ENCODE results near the gene PDK1.

DNA sequence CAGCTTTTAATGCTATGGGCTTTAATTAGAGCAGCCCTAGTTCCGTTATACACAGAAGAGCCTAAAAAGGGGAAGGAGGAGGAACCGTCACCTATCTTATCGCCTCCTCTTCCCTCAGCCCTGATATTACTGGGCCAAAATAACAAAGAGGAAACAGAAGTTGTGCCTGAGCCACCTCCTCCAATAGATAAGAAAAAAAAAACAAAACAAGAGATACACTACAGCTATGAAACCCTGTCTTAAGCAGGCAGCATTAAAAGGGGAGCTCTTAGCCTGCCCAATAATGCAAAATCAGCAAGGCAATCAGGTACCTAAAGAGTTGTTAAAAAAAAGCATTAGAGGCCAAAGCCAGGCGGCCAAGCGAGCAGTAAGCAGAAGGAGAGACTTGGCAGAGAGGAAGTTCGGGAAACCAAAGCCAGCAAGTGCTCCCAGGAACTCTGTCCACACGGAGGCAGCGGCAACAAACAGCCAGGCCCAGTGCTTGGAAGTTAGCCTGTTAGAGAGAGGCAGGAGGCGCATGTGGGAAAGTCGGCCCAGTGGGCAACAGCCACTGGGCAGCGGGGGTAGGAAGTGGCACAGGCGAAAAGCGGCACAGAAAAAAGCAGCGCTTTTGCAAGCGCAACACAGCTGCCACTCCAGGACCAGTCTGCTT lies 41.8 kb upstream of the PDK1 start:
- TF ChIP-seq GATA3 (IDR thresholded peaks at IDR 0.05; ENCODE audit: low read depth, low read length) (no peak), GATA2 (IDR thresholded peaks at IDR 0.05; ENCODE audit: low read depth, low read length) (no peak)

Measured in SH-SY5Y (cell line).